AG04450 (cell line): ENCODE results near the gene PPHLN1. TPM values are rescaled to one million over a fixed set of nuclear protein-coding genes. Genes with fewer than 3 reads are reported as not detected.

Experiments used
- CTCF ChIA-PET: fragments of 300-600, 350-600 bp; formaldehyde crosslinking; extraction: SDS; loops from one replicate; lab custom pipeline; 2022; ENCODE audit warnings: antibody characterized with exemption, inconsistent platforms; lab: Charles Lee
- POLR2A ChIA-PET: fragments of 350-600 bp; formaldehyde crosslinking; extraction: SDS; loops from one replicate; lab custom pipeline; 2021; ENCODE audit warnings: antibody characterized with exemption, inconsistent platforms; lab: Yijun Ruan, JAX
- DNase-seq: peaks from one replicate; pipeline ENCODE4 v3.0.0-alpha.2; 2011; ENCODE audit warnings: low read depth, low spot score
- H3K27ac ChIP-seq: one replicate; pipeline ENCODE4 v1.5.1; 2012; ENCODE audit warnings: low read depth, low read length, control low read depth
- H3K27me3 ChIP-seq: one replicate; pipeline ENCODE4 v1.6.0; 2012; ENCODE audit warnings: low read length; ENCODE audit not compliant: control insufficient read depth, insufficient read depth
- H3K4me3 ChIP-seq: 2 replicates; pipeline ENCODE4 v1.5.1; 2011; ENCODE audit warnings: mild to moderate bottlenecking, low read depth, low read length, control low read depth
- H3K9me3 ChIP-seq: 2 replicates; pipeline ENCODE4 v1.5.1; 2012; ENCODE audit warnings: low read length; ENCODE audit not compliant: control insufficient read depth, insufficient read depth
- CTCF ChIP-seq: IDR thresholded peaks from 2 replicates; pipeline ENCODE4 v1.5.1; 2011; ENCODE audit warnings: low read depth, low read length, control low read depth, inconsistent platforms
- polyA plus RNA-seq: library from polyadenylated mRNA; depleted of rRNA; stranded (reverse); fragments of >200 nt; gene quantifications from 2 replicates; pipeline ENCODE4 v1.2.3, GENCODE V29; 2011

Gene PPHLN1
- polyA plus RNA-seq, 1 experiment: 89.1 TPM

DNA sequence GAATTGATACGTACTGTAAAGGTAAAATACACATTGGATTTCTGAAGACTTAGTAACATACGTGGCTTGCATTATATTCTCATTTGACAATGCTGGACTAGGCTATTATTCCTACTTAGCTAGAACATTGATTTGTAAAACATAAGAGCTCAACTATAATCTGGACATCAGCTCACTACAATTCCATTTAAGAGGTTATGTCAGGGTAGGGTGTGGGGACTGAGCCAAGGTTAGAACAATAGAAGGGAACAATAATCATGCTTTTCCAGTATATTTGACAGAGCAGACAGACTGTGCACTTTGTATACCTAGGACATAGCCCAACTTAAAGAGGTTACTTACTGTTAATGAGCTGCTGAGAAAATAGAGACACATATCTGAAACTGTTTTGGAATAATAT lies 10.9 kb upstream of the PPHLN1 start:
- no peak for DNase-seq

GRCh38 chr12:42320796-42321195 lies 5.2 kb upstream of the PPHLN1 start:
- CTCF ChIA-PET: no interaction called here
- no peak overlapping the region for H3K27ac ChIP-seq
- no peak for TF ChIP-seq CTCF
- no peak overlapping the region for H3K4me3 ChIP-seq
- no peaks in the 10 kb centered on the region for H3K9me3 ChIP-seq
- no peak for DNase-seq
- POLR2A ChIA-PET: no interaction called here
- no peaks in the 10 kb centered on the region for H3K27me3 ChIP-seq

More for the DNA sequence above, 10.9 kb upstream of the PPHLN1 start:
- no peak for TF ChIP-seq CTCF
- Histone ChIP-seq H3K27ac (no peak overlapping the region), H3K27me3 (no peaks in the 10 kb centered on the region), H3K9me3 (no peaks in the 10 kb centered on the region), H3K4me3 (no peak overlapping the region)
- CTCF ChIA-PET: interaction anchor here (1.6 kb wide), 1 partner anchor 17 kb away, joined by 4 read pairs; no protein-coding TSS in a partner anchor
- POLR2A ChIA-PET: no interaction called here

- Histone ChIP-seq H3K27me3 (no peaks in the 10 kb centered on the region), H3K27ac (no peak overlapping the region), H3K4me3 (no peak overlapping the region), H3K9me3 (no peaks in the 10 kb centered on the region)
- POLR2A ChIA-PET: no interaction called here
- no peak for DNase-seq
- TF ChIP-seq CTCF: no peak
- CTCF ChIA-PET: interaction anchor here (0.9 to 2.9 kb wide), 2 partner anchors 9 to 50 kb away, joined by 4 to 12 read pairs; no protein-coding TSS in a partner anchor
Measured at GRCh38 chr12:42322567-42322966, 3.4 kb upstream of the PPHLN1 start.

DNA sequence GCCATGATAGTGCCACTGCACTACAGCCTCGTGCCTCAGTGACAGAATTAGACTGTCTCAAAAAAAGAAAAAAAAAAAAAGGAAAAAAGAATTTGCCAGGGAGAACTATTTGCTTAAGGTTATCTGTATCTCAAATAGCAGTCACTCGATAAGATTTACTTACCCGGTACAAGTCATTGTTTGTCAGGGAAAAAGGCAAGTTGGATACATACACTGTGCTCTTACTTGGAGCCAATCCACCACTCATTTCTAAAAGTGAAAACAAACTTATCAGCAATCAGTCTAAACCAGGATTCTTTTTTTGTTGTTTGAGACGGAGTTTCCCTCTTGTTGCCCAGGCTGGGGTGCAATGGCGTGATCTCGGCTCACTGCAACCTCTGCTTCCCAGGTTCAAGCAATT lies 2.1 kb upstream of the PPHLN1 start:
- ChIA-PET CTCF (interaction anchor here (2.9 kb wide), 1 partner anchor 8 kb away, joined by 12 read pairs; no protein-coding TSS in a partner anchor), POLR2A (no interaction called here)
- no peaks in the 10 kb centered on the region for H3K27me3 ChIP-seq
- H3K9me3 ChIP-seq: no peaks in the 10 kb centered on the region
- no peak for DNase-seq
- no peak overlapping the region for H3K4me3 ChIP-seq
- no peak overlapping the region for H3K27ac ChIP-seq
- no peak for TF ChIP-seq CTCF

DNA sequence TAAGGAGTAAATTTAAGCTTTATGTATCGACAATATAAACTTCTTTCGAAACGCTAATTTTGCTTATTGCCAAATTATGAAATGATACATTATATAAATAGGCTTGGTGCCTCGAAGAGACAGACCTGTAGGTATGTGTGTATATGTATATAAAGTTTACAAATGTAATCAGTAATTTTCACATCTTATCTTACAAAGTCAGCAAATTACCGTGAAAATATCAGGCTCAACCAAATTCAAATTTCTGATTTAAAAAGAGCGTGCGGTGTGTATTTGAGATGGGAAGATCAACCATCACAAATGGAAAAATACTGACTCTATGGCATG lies 678 bp upstream of the PPHLN1 start:
- no peaks in the 10 kb centered on the region for H3K27me3 ChIP-seq
- ChIA-PET POLR2A (interaction anchor here (0.6 kb wide), 1 partner anchor 1473 kb away, joined by 6 read pairs; no protein-coding TSS in a partner anchor), CTCF (interaction anchor here (0.8 to 0.9 kb wide), 2 partner anchors 47 to 117 kb away, joined by 3 read pairs; no protein-coding TSS in a partner anchor)
- TF ChIP-seq CTCF: no peak
- no peak for DNase-seq
- peak overlapping the region; percentile 81 for H3K27ac ChIP-seq
- H3K9me3 ChIP-seq: no peaks in the 10 kb centered on the region
- peak overlapping the region; percentile 86 for H3K4me3 ChIP-seq
